ENCODE measurements around the gene DRC7. TPM values are rescaled to one million over a fixed set of nuclear protein-coding genes. Genes with fewer than 3 reads are reported as not detected.
A peak's percentile ranks its signal among the peaks of the same experiment; 100 is the strongest.

The DRC7 gene
- total and polyA plus RNA-seq, 9 of the 15 experiments (the other 6 are each of a cell fraction or from before 2014, with no cell fraction given) = 0.04 to 0.33 (median 0.12) TPM; not detected in 3

DNA sequence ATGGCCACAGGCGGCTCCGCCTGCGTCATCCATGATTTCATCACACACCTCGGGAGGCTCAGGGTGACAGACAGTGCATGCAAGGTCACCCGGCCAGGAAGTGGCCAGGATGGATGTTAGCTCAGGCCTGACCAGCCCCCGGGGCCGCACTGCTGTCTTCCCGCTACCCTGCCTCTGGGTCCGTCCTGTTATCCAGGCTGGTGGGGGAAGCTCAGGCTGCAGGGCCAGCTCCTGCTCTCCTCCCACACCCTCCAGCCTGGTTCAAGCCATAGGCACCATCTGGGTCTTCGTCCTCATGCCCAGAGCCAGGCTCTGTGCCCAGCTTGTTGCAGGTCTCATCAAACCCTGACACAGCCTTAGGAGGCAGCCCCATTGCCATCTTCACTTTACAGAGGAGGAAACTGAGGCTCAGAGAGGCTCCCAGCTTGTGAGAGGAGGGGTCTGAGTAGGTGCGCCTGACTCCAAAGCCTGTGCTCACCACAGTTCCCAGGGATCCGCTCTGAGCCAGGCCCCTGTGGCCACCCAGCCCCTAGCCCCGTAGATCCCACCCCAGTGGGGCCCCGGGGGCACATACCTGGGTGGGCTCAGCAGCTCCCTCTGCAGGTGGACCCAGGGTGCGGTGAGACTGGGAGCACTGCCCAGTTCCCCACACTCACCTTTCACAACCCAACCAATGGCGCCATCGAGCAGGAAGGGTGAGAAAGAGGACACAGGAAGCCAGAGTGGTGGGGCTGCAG is 26.9 kb upstream of the DRC7 start (continued):
- TF ChIP-seq, protein P1, sequence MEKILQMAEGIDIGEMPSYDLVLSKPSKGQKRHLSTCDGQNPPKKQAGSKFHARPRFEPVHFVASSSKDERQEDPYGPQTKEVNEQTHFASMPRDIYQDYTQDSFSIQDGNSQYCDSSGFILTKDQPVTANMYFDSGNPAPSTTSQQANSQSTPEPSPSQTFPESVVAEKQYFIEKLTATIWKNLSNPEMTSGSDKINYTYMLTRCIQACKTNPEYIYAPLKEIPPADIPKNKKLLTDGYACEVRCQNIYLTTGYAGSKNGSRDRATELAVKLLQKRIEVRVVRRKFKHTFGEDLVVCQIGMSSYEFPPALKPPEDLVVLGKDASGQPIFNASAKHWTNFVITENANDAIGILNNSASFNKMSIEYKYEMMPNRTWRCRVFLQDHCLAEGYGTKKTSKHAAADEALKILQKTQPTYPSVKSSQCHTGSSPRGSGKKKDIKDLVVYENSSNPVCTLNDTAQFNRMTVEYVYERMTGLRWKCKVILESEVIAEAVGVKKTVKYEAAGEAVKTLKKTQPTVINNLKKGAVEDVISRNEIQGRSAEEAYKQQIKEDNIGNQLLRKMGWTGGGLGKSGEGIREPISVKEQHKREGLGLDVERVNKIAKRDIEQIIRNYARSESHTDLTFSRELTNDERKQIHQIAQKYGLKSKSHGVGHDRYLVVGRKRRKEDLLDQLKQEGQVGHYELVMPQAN (IDR thresholded peaks at IDR 0.05; ENCODE audit: borderline replicate concordance) = no peak
- TF ChIP-seq, protein P2, sequence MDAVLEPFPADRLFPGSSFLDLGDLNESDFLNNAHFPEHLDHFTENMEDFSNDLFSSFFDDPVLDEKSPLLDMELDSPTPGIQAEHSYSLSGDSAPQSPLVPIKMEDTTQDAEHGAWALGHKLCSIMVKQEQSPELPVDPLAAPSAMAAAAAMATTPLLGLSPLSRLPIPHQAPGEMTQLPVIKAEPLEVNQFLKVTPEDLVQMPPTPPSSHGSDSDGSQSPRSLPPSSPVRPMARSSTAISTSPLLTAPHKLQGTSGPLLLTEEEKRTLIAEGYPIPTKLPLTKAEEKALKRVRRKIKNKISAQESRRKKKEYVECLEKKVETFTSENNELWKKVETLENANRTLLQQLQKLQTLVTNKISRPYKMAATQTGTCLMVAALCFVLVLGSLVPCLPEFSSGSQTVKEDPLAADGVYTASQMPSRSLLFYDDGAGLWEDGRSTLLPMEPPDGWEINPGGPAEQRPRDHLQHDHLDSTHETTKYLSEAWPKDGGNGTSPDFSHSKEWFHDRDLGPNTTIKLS (IDR thresholded peaks at IDR 0.05; ENCODE audit: borderline replicate concordance, low read depth) = no peak
- TF ChIP-seq ARNT (IDR thresholded peaks at IDR 0.05) = no peak
- TF ChIP-seq, protein P3, sequence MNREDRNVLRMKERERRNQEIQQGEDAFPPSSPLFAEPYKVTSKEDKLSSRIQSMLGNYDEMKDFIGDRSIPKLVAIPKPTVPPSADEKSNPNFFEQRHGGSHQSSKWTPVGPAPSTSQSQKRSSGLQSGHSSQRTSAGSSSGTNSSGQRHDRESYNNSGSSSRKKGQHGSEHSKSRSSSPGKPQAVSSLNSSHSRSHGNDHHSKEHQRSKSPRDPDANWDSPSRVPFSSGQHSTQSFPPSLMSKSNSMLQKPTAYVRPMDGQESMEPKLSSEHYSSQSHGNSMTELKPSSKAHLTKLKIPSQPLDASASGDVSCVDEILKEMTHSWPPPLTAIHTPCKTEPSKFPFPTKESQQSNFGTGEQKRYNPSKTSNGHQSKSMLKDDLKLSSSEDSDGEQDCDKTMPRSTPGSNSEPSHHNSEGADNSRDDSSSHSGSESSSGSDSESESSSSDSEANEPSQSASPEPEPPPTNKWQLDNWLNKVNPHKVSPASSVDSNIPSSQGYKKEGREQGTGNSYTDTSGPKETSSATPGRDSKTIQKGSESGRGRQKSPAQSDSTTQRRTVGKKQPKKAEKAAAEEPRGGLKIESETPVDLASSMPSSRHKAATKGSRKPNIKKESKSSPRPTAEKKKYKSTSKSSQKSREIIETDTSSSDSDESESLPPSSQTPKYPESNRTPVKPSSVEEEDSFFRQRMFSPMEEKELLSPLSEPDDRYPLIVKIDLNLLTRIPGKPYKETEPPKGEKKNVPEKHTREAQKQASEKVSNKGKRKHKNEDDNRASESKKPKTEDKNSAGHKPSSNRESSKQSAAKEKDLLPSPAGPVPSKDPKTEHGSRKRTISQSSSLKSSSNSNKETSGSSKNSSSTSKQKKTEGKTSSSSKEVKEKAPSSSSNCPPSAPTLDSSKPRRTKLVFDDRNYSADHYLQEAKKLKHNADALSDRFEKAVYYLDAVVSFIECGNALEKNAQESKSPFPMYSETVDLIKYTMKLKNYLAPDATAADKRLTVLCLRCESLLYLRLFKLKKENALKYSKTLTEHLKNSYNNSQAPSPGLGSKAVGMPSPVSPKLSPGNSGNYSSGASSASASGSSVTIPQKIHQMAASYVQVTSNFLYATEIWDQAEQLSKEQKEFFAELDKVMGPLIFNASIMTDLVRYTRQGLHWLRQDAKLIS (CRISPR knock-in tag; IDR thresholded peaks at IDR 0.05) = no peak
- TF ChIP-seq MIER1 (IDR thresholded peaks at IDR 0.05; ENCODE audit: low read depth) = no peak
- TF ChIP-seq STAT5B (CRISPR knock-in tag; IDR thresholded peaks at IDR 0.05) = no peak
- TF ChIP-seq HDAC1 (IDR thresholded peaks at IDR 0.05) = 0 out of 4 replicates have a peak, but pooled peaks of 1 of the 2 experiments have one; percentile 28
- peak; percentile 91 for TF ChIP-seq BACH1 (tag; IDR thresholded peaks at IDR 0.05)
- TF ChIP-seq, protein P4, sequence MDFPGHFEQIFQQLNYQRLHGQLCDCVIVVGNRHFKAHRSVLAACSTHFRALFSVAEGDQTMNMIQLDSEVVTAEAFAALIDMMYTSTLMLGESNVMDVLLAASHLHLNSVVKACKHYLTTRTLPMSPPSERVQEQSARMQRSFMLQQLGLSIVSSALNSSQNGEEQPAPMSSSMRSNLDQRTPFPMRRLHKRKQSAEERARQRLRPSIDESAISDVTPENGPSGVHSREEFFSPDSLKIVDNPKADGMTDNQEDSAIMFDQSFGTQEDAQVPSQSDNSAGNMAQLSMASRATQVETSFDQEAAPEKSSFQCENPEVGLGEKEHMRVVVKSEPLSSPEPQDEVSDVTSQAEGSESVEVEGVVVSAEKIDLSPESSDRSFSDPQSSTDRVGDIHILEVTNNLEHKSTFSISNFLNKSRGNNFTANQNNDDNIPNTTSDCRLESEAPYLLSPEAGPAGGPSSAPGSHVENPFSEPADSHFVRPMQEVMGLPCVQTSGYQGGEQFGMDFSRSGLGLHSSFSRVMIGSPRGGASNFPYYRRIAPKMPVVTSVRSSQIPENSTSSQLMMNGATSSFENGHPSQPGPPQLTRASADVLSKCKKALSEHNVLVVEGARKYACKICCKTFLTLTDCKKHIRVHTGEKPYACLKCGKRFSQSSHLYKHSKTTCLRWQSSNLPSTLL (IDR thresholded peaks at IDR 0.05) = no peak
- no peak for TF ChIP-seq BRCA1 (IDR thresholded peaks at IDR 0.05)
- no peak for TF ChIP-seq BRCA1 (CRISPR knock-in tag; IDR thresholded peaks at IDR 0.05)
- no peak for TF ChIP-seq CBFB (CRISPR knock-in tag; IDR thresholded peaks at IDR 0.05)
- TF ChIP-seq KLF6 (CRISPR knock-in tag; IDR thresholded peaks at IDR 0.05; ENCODE audit: borderline replicate concordance) = peak; percentile 11; the same call in 1 of the 2 replicates
- TF ChIP-seq CHD4 (IDR thresholded peaks at IDR 0.05; ENCODE audit: insufficient read depth, insufficient replicate concordance, low read depth, low read length, poor library complexity, severe bottlenecking) = no peak
- TF ChIP-seq ZNF24 (IDR thresholded peaks at IDR 0.05) = peak; percentile 56; the same call in 1 of the 2 replicates
- TF ChIP-seq, protein P5, sequence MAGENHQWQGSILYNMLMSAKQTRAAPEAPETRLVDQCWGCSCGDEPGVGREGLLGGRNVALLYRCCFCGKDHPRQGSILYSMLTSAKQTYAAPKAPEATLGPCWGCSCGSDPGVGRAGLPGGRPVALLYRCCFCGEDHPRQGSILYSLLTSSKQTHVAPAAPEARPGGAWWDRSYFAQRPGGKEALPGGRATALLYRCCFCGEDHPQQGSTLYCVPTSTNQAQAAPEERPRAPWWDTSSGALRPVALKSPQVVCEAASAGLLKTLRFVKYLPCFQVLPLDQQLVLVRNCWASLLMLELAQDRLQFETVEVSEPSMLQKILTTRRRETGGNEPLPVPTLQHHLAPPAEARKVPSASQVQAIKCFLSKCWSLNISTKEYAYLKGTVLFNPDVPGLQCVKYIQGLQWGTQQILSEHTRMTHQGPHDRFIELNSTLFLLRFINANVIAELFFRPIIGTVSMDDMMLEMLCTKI (IDR thresholded peaks at IDR 0.05; ENCODE audit: partially characterized antibody) = no peak
- no peak for TF ChIP-seq ILF3 (IDR thresholded peaks at IDR 0.05; ENCODE audit: borderline replicate concordance)
